GM12878 (cell line): ENCODE results near the gene HID1. TPM values are rescaled to one million over a fixed set of nuclear protein-coding genes. Genes with fewer than 3 reads are reported as not detected.

Experiments used
- ATAC-seq: fragments of 200-7000 bp; cut with Tn5 transposase; 3 replicates; pipeline ENCODE4 v1.9.1; 2020; ENCODE audit warnings: mild to moderate bottlenecking, moderate library complexity
- BruUV-seq: library from RNA; stranded (reverse); fragments of 400-500 nt; replicated peaks from 2 replicates; lab custom pipeline; 2021; lab: Mats Ljungman, UMichigan
- CTCF ChIA-PET: fragments of 300-600 bp; sonication (Branson Sonifier 250); formaldehyde crosslinking; extraction: SDS; loops from one replicate; lab custom pipeline; 2021; ENCODE audit warnings: inconsistent platforms; lab: Yijun Ruan, JAX
- POLR2A ChIA-PET: fragments of 350-600 bp; formaldehyde crosslinking; extraction: SDS; loops from one replicate; lab custom pipeline; 2021; ENCODE audit warnings: inconsistent platforms; lab: Charles Lee
- RAD21 ChIA-PET: fragments of 300-600 bp; sonication (Branson Sonifier 250); formaldehyde crosslinking; loops from one replicate; lab custom pipeline; 2023; ENCODE audit warnings: antibody characterized with exemption; ENCODE audit not compliant: unreplicated experiment; lab: Charles Lee
- SMC1A ChIA-PET: fragments of 300-600 bp; sonication (Branson Sonifier 250); formaldehyde crosslinking; loops from one replicate; lab custom pipeline; 2023; ENCODE audit not compliant: unreplicated experiment, uncharacterized antibody; lab: Charles Lee
- DNase-seq: peaks from one replicate; pipeline ENCODE4 v3.0.0-alpha.2; 2011; ENCODE audit warnings: low read depth, low spot score
- FAIRE-seq: peaks from 3 replicates; lab custom pipeline; 2011; peaks lifted over from hg19 to GRCh38; lab: Jason Lieb, UNC
- H2AFZ ChIP-seq: 2 replicates; pipeline ENCODE4 v1.6.0; 2011; ENCODE audit warnings: low read depth, low read length, control low read depth; ENCODE audit not compliant: control insufficient read depth
- H3K27ac ChIP-seq: 2 replicates; pipeline ENCODE4 v1.5.1; 2011; ENCODE audit warnings: control low read depth; ENCODE audit not compliant: control insufficient read depth, insufficient read depth
- H3K27me3 ChIP-seq, 2 experiments: replicated peaks in 1 of 2; 2 replicates each; pipeline versions ENCODE4 v1.6.0 to v1.6.1; 2011; ENCODE audit warnings: low read length in 1 of 2; ENCODE audit not compliant: control insufficient read depth in 2 of 2, insufficient read depth in 2 of 2
- H3K36me3 ChIP-seq, 2 experiments: 2 replicates each; pipeline ENCODE4 v1.5.1; 2011; ENCODE audit warnings: low read length in 1 of 2; ENCODE audit not compliant: control insufficient read depth in 2 of 2, insufficient read depth in 2 of 2
- H3K4me1 ChIP-seq: 2 replicates; pipeline ENCODE4 v1.6.1; 2011; ENCODE audit warnings: mild to moderate bottlenecking, low read length, moderate library complexity, mixed read lengths; ENCODE audit not compliant: control insufficient read depth, insufficient read depth
- H3K4me2 ChIP-seq: 2 replicates; pipeline ENCODE4 v1.6.0; 2011; ENCODE audit warnings: control low read depth; ENCODE audit not compliant: control insufficient read depth, insufficient read depth
- H3K4me3 ChIP-seq: fragments of 200-600 bp; sonication (generic); 2 replicates; pipeline ENCODE4 v1.5.1; 2016
- H3K79me2 ChIP-seq: 2 replicates; pipeline ENCODE4 v1.6.0; 2011; ENCODE audit warnings: low read length; ENCODE audit not compliant: control insufficient read depth, insufficient read depth
- H3K9ac ChIP-seq: 2 replicates; pipeline ENCODE4 v1.8.0; 2011; ENCODE audit warnings: low read length, control low read depth, mixed read lengths; ENCODE audit not compliant: control insufficient read depth, insufficient read depth
- H3K9me3 ChIP-seq: replicated peaks from 3 replicates; pipeline ENCODE4 v1.5.1; 2011; ENCODE audit warnings: mild to moderate bottlenecking, low read length; ENCODE audit not compliant: control insufficient read depth, insufficient read depth
- H4K20me1 ChIP-seq: 2 replicates; pipeline ENCODE4 v1.6.0; 2011; ENCODE audit not compliant: control insufficient read depth, insufficient read depth
- ATF7 ChIP-seq: fragments of 450-650 bp; IDR thresholded peaks from 2 replicates; pipeline ENCODE4 v1.6.1; 2016; ENCODE audit warnings: low read depth, mild to moderate bottlenecking
- BRCA1 ChIP-seq: IDR thresholded peaks from 2 replicates; pipeline ENCODE4 v1.6.1; 2011; ENCODE audit warnings: low read depth, low read length, improper control_type of control experiment
- CHD4 ChIP-seq: fragments of 200-600 bp; sonication (generic); IDR thresholded peaks from 2 replicates; pipeline ENCODE4 v1.6.1; 2016; ENCODE audit warnings: mild to moderate bottlenecking
- SUPT20H ChIP-seq: IDR thresholded peaks from 2 replicates; pipeline ENCODE4 v1.6.1; 2011; ENCODE audit warnings: low read depth, mild to moderate bottlenecking, low read length, moderate library complexity, borderline replicate concordance; ENCODE audit not compliant: control insufficient read depth
- WGBS: methylation state at CpG from one replicate; pipeline ENCODE4 v1.1.6; 2016; ENCODE audit warnings: low lambda C conversion rate; ENCODE audit not compliant: insufficient replicate concordance, insufficient coverage; ENCODE audit errors: missing lambda C conversion rate; 5-methylcytosine and 5-hydroxymethylcytosine counted together
- in situ Hi-C: fragments of 300-500 bp; cut with MboI; formaldehyde crosslinking; loops from 9 replicates; pipeline ENCODE4 v1.14.3; 2018; ENCODE audit warnings: mixed read lengths
- intact Hi-C: fragments of 100-400 bp; cut with micrococcal nuclease; formaldehyde crosslinking; loops from one replicate; pipeline ENCODE4 v1.14.2; 2022; ENCODE audit not compliant: unreplicated experiment
- polyA plus RNA-seq, 11 experiments: library from polyadenylated mRNA; depleted of rRNA in 4 of 11; unstranded in 6 of 11; stranded (reverse) in 5 of 11; fragments of >200 nt; fragmentation: Nextera tagmentation in 4 of 11; fragmentation: Illumina TruSeq in 1 of 11; extraction: Ambion mirVana in 4 of 11; extraction: Trizol in 1 of 11; gene quantifications; 1 replicate in 1 of 11; 2 replicates in 10 of 11; pipeline versions ENCODE4 v1.2.1 to v1.2.3, GENCODE V29; 2011 to 2016; ENCODE audit warnings: inconsistent platforms in 2 of 11, missing spikeins in 2 of 11, low read depth in 1 of 11
- total RNA-seq, 4 experiments: library from RNA; depleted of rRNA in 3 of 4; stranded (reverse); fragments of >200 nt in 3 of 4; fragmentation: Illumina TruSeq in 1 of 4; extraction: Trizol in 1 of 4; gene quantifications; 2 replicates each; pipeline versions ENCODE4 v1.2.1 to v1.2.3, GENCODE V29; 2013 to 2021
- TF ChIP-seq, protein P1 (sequence below): IDR thresholded peaks from 2 replicates; pipeline ENCODE4 v1.6.1; 2012; ENCODE audit warnings: mild to moderate bottlenecking, low read depth, low read length
- TF ChIP-seq, protein P2 (sequence below): fragments of 450-650 bp; IDR thresholded peaks from 2 replicates; pipeline ENCODE4 v1.6.1; 2017; ENCODE audit warnings: antibody characterized with exemption, mild to moderate bottlenecking, moderate library complexity
- TF ChIP-seq, protein P3 (sequence below): fragments of 450-650 bp; IDR thresholded peaks from 2 replicates; pipeline ENCODE4 v1.6.1; 2018; ENCODE audit warnings: mild to moderate bottlenecking, low read depth, moderate library complexity; ENCODE audit not compliant: partially characterized antibody

The HID1 gene
- total and polyA plus RNA-seq, 10 of the 15 experiments (the other 5 are each of a cell fraction or from before 2014, with no cell fraction given): 0.04 to 0.77 (median 0.32) TPM; not detected in 2

DNA sequence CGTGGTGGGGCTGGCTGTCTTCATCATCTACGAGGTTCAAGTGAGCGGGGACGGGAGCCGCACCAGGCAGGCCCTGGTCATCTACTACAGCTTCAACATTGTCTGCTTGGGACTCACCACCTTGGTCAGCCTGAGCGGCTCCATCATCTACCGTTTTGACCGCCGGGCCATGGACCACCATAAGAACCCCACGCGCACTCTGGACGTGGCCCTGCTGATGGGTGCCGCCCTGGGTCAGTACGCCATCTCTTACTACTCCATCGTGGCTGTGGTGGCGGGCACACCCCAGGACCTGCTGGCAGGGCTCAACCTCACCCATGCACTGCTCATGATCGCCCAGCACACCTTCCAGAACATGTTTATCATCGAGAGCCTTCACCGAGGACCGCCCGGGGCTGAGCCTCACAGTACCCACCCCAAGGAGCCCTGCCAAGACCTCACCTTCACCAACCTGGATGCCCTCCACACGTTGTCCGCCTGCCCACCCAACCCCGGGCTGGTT lies 42.0 kb downstream of the HID1 start:
- H3K27ac ChIP-seq: no peak overlapping the region
- H4K20me1 ChIP-seq: no peaks in the 10 kb centered on the region
- no peaks in the 10 kb centered on the region for H3K36me3 ChIP-seq
- BruUV-seq: no TSS peak
- in situ Hi-C loops: no loop called here
- intact Hi-C loops: no loop called here
- SMC1A ChIA-PET: interaction anchor here (1.0 kb wide), 1 partner anchor 26 kb away, joined by 3 read pairs; no protein-coding TSS in a partner anchor
- H3K9ac ChIP-seq: no peak overlapping the region
- no peak for FAIRE-seq
- no peaks in the 10 kb centered on the region for H3K9me3 ChIP-seq
- 56% methylated on average over 24 of the region's 24 CpGs for WGBS
- ATAC-seq: no peak
- POLR2A ChIA-PET: no interaction called here
- CTCF ChIA-PET: interaction anchor here (1.5 to 12.6 kb wide), 3 partner anchors 11 to 30 kb away, joined by 3 to 274 read pairs (median 29); no protein-coding TSS in a partner anchor
- DNase-seq: no peak
- no peak overlapping the region for H3K4me2 ChIP-seq
- RAD21 ChIA-PET: no interaction called here
- no peaks in the 10 kb centered on the region for H3K79me2 ChIP-seq
- H2AFZ ChIP-seq: no peak overlapping the region
- TF ChIP-seq, protein P1, sequence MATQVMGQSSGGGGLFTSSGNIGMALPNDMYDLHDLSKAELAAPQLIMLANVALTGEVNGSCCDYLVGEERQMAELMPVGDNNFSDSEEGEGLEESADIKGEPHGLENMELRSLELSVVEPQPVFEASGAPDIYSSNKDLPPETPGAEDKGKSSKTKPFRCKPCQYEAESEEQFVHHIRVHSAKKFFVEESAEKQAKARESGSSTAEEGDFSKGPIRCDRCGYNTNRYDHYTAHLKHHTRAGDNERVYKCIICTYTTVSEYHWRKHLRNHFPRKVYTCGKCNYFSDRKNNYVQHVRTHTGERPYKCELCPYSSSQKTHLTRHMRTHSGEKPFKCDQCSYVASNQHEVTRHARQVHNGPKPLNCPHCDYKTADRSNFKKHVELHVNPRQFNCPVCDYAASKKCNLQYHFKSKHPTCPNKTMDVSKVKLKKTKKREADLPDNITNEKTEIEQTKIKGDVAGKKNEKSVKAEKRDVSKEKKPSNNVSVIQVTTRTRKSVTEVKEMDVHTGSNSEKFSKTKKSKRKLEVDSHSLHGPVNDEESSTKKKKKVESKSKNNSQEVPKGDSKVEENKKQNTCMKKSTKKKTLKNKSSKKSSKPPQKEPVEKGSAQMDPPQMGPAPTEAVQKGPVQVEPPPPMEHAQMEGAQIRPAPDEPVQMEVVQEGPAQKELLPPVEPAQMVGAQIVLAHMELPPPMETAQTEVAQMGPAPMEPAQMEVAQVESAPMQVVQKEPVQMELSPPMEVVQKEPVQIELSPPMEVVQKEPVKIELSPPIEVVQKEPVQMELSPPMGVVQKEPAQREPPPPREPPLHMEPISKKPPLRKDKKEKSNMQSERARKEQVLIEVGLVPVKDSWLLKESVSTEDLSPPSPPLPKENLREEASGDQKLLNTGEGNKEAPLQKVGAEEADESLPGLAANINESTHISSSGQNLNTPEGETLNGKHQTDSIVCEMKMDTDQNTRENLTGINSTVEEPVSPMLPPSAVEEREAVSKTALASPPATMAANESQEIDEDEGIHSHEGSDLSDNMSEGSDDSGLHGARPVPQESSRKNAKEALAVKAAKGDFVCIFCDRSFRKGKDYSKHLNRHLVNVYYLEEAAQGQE: no peak
- TF ChIP-seq CHD4: no peak
- TF ChIP-seq, protein P2, sequence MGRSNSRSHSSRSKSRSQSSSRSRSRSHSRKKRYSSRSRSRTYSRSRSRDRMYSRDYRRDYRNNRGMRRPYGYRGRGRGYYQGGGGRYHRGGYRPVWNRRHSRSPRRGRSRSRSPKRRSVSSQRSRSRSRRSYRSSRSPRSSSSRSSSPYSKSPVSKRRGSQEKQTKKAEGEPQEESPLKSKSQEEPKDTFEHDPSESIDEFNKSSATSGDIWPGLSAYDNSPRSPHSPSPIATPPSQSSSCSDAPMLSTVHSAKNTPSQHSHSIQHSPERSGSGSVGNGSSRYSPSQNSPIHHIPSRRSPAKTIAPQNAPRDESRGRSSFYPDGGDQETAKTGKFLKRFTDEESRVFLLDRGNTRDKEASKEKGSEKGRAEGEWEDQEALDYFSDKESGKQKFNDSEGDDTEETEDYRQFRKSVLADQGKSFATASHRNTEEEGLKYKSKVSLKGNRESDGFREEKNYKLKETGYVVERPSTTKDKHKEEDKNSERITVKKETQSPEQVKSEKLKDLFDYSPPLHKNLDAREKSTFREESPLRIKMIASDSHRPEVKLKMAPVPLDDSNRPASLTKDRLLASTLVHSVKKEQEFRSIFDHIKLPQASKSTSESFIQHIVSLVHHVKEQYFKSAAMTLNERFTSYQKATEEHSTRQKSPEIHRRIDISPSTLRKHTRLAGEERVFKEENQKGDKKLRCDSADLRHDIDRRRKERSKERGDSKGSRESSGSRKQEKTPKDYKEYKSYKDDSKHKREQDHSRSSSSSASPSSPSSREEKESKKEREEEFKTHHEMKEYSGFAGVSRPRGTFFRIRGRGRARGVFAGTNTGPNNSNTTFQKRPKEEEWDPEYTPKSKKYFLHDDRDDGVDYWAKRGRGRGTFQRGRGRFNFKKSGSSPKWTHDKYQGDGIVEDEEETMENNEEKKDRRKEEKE: no peak
- no peak for TF ChIP-seq SUPT20H
- no peak for TF ChIP-seq ATF7
- TF ChIP-seq, protein P3, sequence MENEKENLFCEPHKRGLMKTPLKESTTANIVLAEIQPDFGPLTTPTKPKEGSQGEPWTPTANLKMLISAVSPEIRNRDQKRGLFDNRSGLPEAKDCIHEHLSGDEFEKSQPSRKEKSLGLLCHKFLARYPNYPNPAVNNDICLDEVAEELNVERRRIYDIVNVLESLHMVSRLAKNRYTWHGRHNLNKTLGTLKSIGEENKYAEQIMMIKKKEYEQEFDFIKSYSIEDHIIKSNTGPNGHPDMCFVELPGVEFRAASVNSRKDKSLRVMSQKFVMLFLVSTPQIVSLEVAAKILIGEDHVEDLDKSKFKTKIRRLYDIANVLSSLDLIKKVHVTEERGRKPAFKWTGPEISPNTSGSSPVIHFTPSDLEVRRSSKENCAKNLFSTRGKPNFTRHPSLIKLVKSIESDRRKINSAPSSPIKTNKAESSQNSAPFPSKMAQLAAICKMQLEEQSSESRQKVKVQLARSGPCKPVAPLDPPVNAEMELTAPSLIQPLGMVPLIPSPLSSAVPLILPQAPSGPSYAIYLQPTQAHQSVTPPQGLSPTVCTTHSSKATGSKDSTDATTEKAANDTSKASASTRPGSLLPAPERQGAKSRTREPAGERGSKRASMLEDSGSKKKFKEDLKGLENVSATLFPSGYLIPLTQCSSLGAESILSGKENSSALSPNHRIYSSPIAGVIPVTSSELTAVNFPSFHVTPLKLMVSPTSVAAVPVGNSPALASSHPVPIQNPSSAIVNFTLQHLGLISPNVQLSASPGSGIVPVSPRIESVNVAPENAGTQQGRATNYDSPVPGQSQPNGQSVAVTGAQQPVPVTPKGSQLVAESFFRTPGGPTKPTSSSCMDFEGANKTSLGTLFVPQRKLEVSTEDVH: no peak
- TF ChIP-seq BRCA1: no peak
- H3K4me1 ChIP-seq: no peaks in the 10 kb centered on the region
- H3K4me3 ChIP-seq: no peak overlapping the region
- H3K27me3 ChIP-seq: peaks cover 2 to 8% of the 10 kb centered on the region in 2 experiments
